OCI-LY7 (cell line): Measurements from ENCODE around the gene TMEM256.

ENCODE experiments used
- CTCF ChIP-seq: fragments of 200-600 bp; sonication (generic); conservative IDR thresholded peaks from 2 replicates; pipeline ENCODE4 v1.5.1; 2014; ENCODE audit warnings: mild to moderate bottlenecking, antibody characterized with exemption, low read length, moderate library complexity, mixed read lengths
- EZH2phosphoT487 ChIP-seq: fragments of 200-600 bp; sonication (generic); IDR thresholded peaks from 2 replicates; pipeline ENCODE4 v1.6.1; 2018; ENCODE audit warnings: low read depth, borderline replicate concordance, mild to moderate bottlenecking, mixed run types, antibody characterized with exemption, low read length, moderate library complexity, mixed read lengths

- TF ChIP-seq CTCF (no peak), EZH2phosphoT487 (no peak)
Observed at GRCh38 chr17:7389924-7390910, 13.7 kb downstream of the TMEM256 start.
